Activated T-helper 1 cell treated with anti-CD3 and anti-CD28 coated beads, Interleukin-2, amount 50 U/mL, for 16 hours (primary cell): ENCODE data around the gene OR2T6.
"Not testable (repeated sequence)": the region's sequence is repeated elsewhere in the genome, so short reads cannot be mapped to it uniquely, and the experiment has no call there.

Experiments used
- DNase-seq, 2 donors: peaks; one replicate each; pipeline ENCODE4 v3.0.0-alpha.2; 2020; ENCODE audit warnings: low read depth in 1 of 2, low spot score in 1 of 2

The OR2T6 gene

DNA sequence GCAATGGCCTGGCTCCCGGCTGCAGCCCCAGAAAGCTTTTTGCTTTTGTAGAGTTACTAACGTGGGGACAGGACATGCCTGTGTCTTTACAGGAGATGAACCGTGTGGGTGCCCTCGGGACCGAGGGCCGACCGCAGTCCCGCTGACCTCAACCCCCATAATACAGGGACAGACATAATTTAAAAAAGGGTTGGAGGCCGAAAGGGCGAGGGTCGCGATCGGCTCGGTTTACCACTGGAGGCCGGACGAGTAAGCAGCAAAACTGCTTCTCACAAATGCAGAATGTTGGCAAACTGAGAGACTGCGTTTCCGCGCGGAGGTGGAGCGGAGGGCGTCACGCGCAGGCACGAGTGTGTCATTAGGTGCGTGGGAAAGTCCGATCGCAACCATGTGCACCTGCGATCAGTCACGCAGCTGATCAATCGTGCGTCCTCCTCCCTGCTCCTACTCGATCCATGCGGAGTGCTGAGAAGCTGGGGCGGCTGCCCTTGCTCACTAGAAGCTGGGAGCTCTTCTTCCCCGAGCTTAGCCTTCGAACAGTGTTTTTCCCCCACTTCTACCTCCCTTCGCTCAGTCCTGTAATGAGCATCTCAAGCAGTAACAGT, 58.4 kb downstream of the OR2T6 start:
- not testable (repeated sequence) for DNase-seq

DNA sequence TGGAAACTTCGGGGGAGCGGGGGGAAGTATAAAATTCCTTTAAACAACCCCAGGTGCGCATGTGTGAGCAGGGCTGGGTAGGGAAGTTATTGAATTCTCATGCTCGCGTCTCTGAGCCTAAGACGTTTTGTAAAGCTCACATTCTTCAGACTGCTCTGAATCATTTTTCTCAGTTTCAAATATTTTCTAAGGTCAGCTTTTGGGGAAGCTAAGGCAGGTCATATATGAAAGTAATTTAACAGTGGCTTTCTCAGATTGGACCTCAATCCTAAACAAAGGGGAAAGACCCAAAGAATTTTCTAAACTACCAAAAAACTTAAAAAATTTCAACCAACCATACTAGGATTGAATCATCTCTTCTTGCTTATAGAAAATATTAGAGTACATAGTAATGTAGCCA, 59.4 kb downstream of the OR2T6 start:
- not testable (repeated sequence) for DNase-seq

GRCh38 chr1:248436303-248436702, 60.8 kb downstream of the OR2T6 start:
- DNase-seq: not testable (repeated sequence)

- not testable (repeated sequence) for DNase-seq
Observed at GRCh38 chr1:248438668-248439067, 63.1 kb downstream of the OR2T6 start.

- not testable (repeated sequence) for DNase-seq
Observed at GRCh38 chr1:248439283-248439682, 63.7 kb downstream of the OR2T6 start.
